OCI-LY1 (cell line): ENCODE results near the gene KRTAP5-8.

Source experiments
- H2AFZ ChIP-seq: fragments of 200-600 bp; sonication (generic), shearing (Covaris generic); 2 replicates; pipeline ENCODE4 v1.6.0; 2014; ENCODE audit warnings: antibody characterized with exemption, mild to moderate bottlenecking, low read length
- H3F3A ChIP-seq: fragments of 200-600 bp; sonication (generic), shearing (Covaris generic); 2 replicates; pipeline ENCODE4 v1.6.0; 2014; ENCODE audit warnings: mild to moderate bottlenecking, antibody characterized with exemption, low read length, moderate library complexity; ENCODE audit not compliant: insufficient read depth
- H3K27ac ChIP-seq: fragments of 200-600 bp; sonication (generic); 2 replicates; pipeline ENCODE4 v1.5.1; 2014; ENCODE audit warnings: low read length, mixed run types, mild to moderate bottlenecking, low read depth; ENCODE audit not compliant: poor library complexity, severe bottlenecking
- H3K27me3 ChIP-seq: fragments of 200-600 bp; sonication (generic); 2 replicates; pipeline ENCODE4 v1.6.0; 2014; ENCODE audit warnings: antibody characterized with exemption, mild to moderate bottlenecking, low read length, moderate library complexity; ENCODE audit not compliant: insufficient read depth
- H3K36me3 ChIP-seq: fragments of 200-600 bp; sonication (generic); 2 replicates; pipeline ENCODE4 v1.6.1; 2014; ENCODE audit warnings: mild to moderate bottlenecking, antibody characterized with exemption, low read length, moderate library complexity, mixed read lengths; ENCODE audit not compliant: insufficient read depth
- H3K4me1 ChIP-seq: fragments of 200-600 bp; sonication (generic); 2 replicates; pipeline ENCODE4 v1.5.1; 2014; ENCODE audit warnings: mild to moderate bottlenecking, low read length, moderate library complexity; ENCODE audit not compliant: insufficient read depth, severe bottlenecking
- H3K4me2 ChIP-seq: fragments of 200-600 bp; sonication (generic), shearing (Covaris generic); 2 replicates; pipeline ENCODE4 v1.6.1; 2014; ENCODE audit warnings: low read length
- H3K4me3 ChIP-seq: fragments of 200-600 bp; sonication (generic); 2 replicates; pipeline ENCODE4 v1.5.1; 2014; ENCODE audit warnings: low read length, low read depth, mild to moderate bottlenecking, mixed read lengths; ENCODE audit not compliant: poor library complexity, severe bottlenecking
- H3K79me2 ChIP-seq: fragments of 200-600 bp; shearing (Covaris generic); 2 replicates; pipeline ENCODE4 v1.6.1; 2016; ENCODE audit warnings: mixed run types, low read length, mixed read lengths; ENCODE audit not compliant: insufficient read depth
- H3K9ac ChIP-seq: fragments of 200-600 bp; sonication (generic), shearing (Covaris generic); 2 replicates; pipeline ENCODE4 v1.6.1; 2014; ENCODE audit warnings: mild to moderate bottlenecking, low read length, mixed read lengths
- H3K9me2 ChIP-seq: fragments of 200-600 bp; sonication (generic), shearing (Covaris generic); 2 replicates; pipeline ENCODE4 v1.6.1; 2014; ENCODE audit warnings: low read depth, mild to moderate bottlenecking, low read length, mixed read lengths
- H3K9me3 ChIP-seq: fragments of 200-600 bp; shearing (Covaris generic); 2 replicates; pipeline ENCODE4 v1.6.1; 2014; ENCODE audit warnings: low read length, mixed read lengths
- H4K20me1 ChIP-seq: fragments of 200-600 bp; sonication (generic), shearing (Covaris generic); 2 replicates; pipeline ENCODE4 v1.6.0; 2016; ENCODE audit warnings: mild to moderate bottlenecking, low read length; ENCODE audit not compliant: insufficient read depth
- CTCF ChIP-seq: fragments of 200-600 bp; sonication (generic), shearing (Covaris generic); IDR thresholded peaks from 2 replicates; pipeline ENCODE4 v1.5.1; 2017; ENCODE audit warnings: mild to moderate bottlenecking, antibody characterized with exemption, low read length, moderate library complexity, mixed read lengths
- EZH2 ChIP-seq: fragments of 200-600 bp; sonication (generic), shearing (Covaris generic); IDR thresholded peaks from 2 replicates; pipeline ENCODE4 v1.8.0; 2017; ENCODE audit warnings: borderline replicate concordance, mixed run types, mild to moderate bottlenecking, antibody characterized with exemption, low read length, moderate library complexity, mixed read lengths

Gene KRTAP5-8

GRCh38 chr11:71556018-71556417 is 18.2 kb downstream of the KRTAP5-8 start:
- no peak overlapping the region for H3K4me2 ChIP-seq
- no peak overlapping the region for H3K27ac ChIP-seq
- H4K20me1 ChIP-seq: no peaks in the 10 kb centered on the region

GRCh38 chr11:71557257-71557656 is 19.4 kb downstream of the KRTAP5-8 start:
- Histone ChIP-seq H3K9me3 (no peaks in the 10 kb centered on the region), H3F3A (no peaks in the 10 kb centered on the region), H3K9me2 (no peaks in the 10 kb centered on the region), H3K79me2 (no peaks in the 10 kb centered on the region), H4K20me1 (no peaks in the 10 kb centered on the region), H3K4me3 (no peak overlapping the region), H3K4me1 (no peaks in the 10 kb centered on the region), H3K9ac (no peak overlapping the region), H2AFZ (no peak overlapping the region), H3K27ac (no peak overlapping the region), H3K4me2 (no peak overlapping the region), H3K36me3 (no peaks in the 10 kb centered on the region), H3K27me3 (no peaks in the 10 kb centered on the region)
- TF ChIP-seq EZH2 (no peak), CTCF (no peak)

More at GRCh38 chr11:71556018-71556417, 18.2 kb downstream of the KRTAP5-8 start:
- H3K36me3 ChIP-seq: no peaks in the 10 kb centered on the region
- H3K27me3 ChIP-seq: no peaks in the 10 kb centered on the region
- no peaks in the 10 kb centered on the region for H3F3A ChIP-seq
- TF ChIP-seq CTCF (no peak), EZH2 (no peak)
- H3K9ac ChIP-seq: no peak overlapping the region
- H3K9me2 ChIP-seq: no peaks in the 10 kb centered on the region
- H3K4me1 ChIP-seq: no peaks in the 10 kb centered on the region
- no peak overlapping the region for H3K4me3 ChIP-seq
- H3K79me2 ChIP-seq: no peaks in the 10 kb centered on the region
- H3K9me3 ChIP-seq: no peaks in the 10 kb centered on the region
- H2AFZ ChIP-seq: no peak overlapping the region

- no peaks in the 10 kb centered on the region for H3F3A ChIP-seq
- H3K36me3 ChIP-seq: no peaks in the 10 kb centered on the region
- no peaks in the 10 kb centered on the region for H3K79me2 ChIP-seq
- H3K4me2 ChIP-seq: no peak overlapping the region
- no peak overlapping the region for H3K9ac ChIP-seq
- H3K4me3 ChIP-seq: no peak overlapping the region
- no peaks in the 10 kb centered on the region for H3K27me3 ChIP-seq
- H3K9me3 ChIP-seq: no peaks in the 10 kb centered on the region
- no peaks in the 10 kb centered on the region for H3K9me2 ChIP-seq
- H3K4me1 ChIP-seq: no peaks in the 10 kb centered on the region
- H3K27ac ChIP-seq: no peak overlapping the region
- TF ChIP-seq CTCF: no peak
- no peak for TF ChIP-seq EZH2
- no peak overlapping the region for H2AFZ ChIP-seq
- no peaks in the 10 kb centered on the region for H4K20me1 ChIP-seq
Observed at GRCh38 chr11:71558996-71559395, 21.2 kb downstream of the KRTAP5-8 start.
